Measurements from ENCODE around the gene MACC1.

MACC1 gene, protein sequence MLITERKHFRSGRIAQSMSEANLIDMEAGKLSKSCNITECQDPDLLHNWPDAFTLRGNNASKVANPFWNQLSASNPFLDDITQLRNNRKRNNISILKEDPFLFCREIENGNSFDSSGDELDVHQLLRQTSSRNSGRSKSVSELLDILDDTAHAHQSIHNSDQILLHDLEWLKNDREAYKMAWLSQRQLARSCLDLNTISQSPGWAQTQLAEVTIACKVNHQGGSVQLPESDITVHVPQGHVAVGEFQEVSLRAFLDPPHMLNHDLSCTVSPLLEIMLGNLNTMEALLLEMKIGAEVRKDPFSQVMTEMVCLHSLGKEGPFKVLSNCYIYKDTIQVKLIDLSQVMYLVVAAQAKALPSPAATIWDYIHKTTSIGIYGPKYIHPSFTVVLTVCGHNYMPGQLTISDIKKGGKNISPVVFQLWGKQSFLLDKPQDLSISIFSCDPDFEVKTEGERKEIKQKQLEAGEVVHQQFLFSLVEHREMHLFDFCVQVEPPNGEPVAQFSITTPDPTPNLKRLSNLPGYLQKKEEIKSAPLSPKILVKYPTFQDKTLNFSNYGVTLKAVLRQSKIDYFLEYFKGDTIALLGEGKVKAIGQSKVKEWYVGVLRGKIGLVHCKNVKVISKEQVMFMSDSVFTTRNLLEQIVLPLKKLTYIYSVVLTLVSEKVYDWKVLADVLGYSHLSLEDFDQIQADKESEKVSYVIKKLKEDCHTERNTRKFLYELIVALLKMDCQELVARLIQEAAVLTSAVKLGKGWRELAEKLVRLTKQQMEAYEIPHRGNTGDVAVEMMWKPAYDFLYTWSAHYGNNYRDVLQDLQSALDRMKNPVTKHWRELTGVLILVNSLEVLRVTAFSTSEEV

GRCh38 chr7:20217193-20217948 is at the start of gene MACC1:
TSS of gene MACC1 (minus strand) at chr7:20217384. CDS start at chr7:20161862, 55,522 bp downstream.
- in situ Hi-C loops (cut with HindIII; ENCODE audit: low sequenced_read_pairs), result no loop called here

GRCh38 chr7:20264623-20265022 is 47.4 kb upstream of the MACC1 start:
- in situ Hi-C loops (cut with HindIII; ENCODE audit: low sequenced_read_pairs), result no loop called here

DNA sequence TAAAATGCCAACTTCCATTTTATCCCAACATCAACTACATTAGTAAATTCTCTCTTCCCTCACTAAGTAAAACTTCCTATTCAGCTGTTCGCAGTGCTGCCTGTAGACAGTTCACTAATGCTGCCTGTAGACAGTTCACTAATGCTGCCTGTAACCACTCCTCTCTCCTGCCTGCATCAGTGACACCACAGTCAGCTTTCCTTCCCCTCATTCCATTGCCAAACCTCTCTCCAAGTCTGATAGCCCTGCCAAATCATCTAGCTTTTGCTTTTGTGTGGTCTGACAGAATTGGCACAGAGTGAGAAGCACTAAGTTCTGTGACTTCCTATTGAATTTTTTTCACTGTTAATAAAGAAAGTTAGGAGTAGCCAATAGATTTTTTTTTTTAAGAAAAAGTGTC is 43.0 kb upstream of the MACC1 start:
- in situ Hi-C loops (cut with HindIII; ENCODE audit: low sequenced_read_pairs), result no loop called here

DNA sequence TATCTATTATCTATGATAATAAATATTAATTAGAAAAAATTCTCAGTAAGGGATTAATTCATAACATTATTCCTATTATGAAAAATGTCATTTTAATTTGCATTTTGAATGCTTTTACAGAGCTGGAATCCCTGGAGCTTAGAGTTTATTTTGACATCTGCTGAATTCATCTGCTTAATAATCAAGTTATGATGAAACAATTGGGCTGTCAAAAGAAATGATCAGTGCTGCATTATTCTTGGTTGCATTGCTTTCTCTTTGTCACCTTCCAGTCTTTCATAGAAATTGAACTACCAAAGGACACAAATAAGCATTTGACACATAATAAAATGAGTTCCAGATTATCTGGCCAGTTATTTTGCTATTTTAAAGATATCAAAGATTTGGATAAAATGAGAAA is 40.0 kb upstream of the MACC1 start:
- in situ Hi-C loops (cut with HindIII; ENCODE audit: low sequenced_read_pairs), result no loop called here

DNA sequence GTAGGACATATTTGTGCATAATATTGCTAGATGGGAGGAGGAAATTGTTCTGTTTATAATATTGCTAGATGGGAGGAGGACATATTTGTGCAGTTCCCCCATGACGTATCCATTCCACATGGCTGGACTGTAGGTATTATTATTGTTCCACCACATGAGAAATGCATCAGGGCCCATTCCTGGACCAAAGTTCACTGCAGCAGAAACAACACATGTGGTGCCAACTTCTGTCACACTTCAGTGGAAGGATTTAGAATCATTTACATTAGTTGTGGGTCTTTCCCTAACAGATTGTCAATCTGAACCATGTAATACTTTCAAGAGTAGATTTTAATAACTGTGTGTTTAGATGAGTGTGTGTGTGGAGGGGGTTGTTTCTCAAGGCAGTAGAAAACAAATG is 32.7 kb upstream of the MACC1 start:
- in situ Hi-C loops (cut with HindIII; ENCODE audit: low sequenced_read_pairs), result loop anchor here (5.0 kb wide), 1 partner anchor 72 kb away; no protein-coding TSS in a partner anchor

GRCh38 chr7:20249376-20249775 is 32.2 kb upstream of the MACC1 start:
- in situ Hi-C loops (cut with HindIII; ENCODE audit: low sequenced_read_pairs), result no loop called here

- in situ Hi-C loops (cut with HindIII; ENCODE audit: low sequenced_read_pairs), result no loop called here
Measured at GRCh38 chr7:20246236-20246635, 29.1 kb upstream of the MACC1 start.

DNA sequence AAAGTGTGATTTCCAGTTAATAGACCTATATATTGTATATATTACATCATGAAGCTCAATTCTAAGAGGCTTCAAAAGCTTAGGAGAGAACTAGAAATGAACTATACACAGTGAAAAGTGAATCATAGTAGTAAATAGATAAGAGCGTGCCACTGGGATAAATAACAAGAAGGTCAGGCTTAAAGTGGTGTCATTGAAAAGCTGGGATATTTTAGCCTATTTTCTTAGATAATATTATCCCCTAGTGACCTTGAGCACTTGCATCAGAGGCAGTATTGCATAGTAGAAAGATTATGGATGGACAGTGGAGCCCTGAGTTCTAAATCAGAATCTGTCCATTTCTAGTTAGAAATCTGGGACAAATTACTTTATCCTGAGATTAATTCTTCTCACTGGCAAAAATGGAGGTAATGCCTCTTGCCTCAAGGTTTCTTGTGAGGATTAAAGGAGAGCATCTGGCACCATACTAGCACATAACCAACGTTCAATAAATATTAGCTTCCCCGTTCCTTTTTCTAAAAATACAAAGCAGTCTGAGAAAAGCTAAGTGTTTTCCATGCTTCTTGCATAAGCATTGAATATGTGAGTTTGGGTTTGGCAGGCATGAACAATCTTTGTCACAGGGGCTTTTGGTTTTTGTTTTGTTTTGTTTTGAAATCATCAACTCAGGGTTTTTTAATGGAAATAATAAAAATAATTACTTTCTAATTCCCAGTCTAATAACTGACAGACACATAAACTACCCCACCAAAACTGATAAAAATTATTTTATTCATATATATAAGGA is 27.3 kb upstream of the MACC1 start:
- in situ Hi-C loops (cut with HindIII; ENCODE audit: low sequenced_read_pairs), result no loop called here

DNA sequence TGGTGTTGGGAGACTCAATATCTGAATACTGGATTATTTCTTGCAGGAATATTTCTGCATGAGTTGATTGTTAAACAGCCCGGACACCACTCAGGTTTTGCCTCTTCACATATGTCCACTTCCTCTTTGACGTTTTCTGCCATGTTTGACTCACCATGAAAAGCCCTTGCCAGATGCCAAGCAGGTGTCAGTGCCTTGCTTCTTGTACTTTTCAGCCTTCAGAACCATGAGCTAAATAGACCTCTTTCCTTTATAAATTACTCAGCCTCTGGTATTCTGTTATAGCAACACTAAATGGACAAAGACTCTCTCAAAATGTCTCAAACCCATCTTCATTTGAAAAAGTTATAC is 24.7 kb upstream of the MACC1 start:
- in situ Hi-C loops (cut with HindIII; ENCODE audit: low sequenced_read_pairs), result no loop called here

- in situ Hi-C loops (cut with HindIII; ENCODE audit: low sequenced_read_pairs), result no loop called here
Measured at GRCh38 chr7:20241194-20241910, 24.2 kb upstream of the MACC1 start.

- in situ Hi-C loops (cut with HindIII; ENCODE audit: low sequenced_read_pairs), result no loop called here
Measured at GRCh38 chr7:20240080-20240926, 23.1 kb upstream of the MACC1 start.

DNA sequence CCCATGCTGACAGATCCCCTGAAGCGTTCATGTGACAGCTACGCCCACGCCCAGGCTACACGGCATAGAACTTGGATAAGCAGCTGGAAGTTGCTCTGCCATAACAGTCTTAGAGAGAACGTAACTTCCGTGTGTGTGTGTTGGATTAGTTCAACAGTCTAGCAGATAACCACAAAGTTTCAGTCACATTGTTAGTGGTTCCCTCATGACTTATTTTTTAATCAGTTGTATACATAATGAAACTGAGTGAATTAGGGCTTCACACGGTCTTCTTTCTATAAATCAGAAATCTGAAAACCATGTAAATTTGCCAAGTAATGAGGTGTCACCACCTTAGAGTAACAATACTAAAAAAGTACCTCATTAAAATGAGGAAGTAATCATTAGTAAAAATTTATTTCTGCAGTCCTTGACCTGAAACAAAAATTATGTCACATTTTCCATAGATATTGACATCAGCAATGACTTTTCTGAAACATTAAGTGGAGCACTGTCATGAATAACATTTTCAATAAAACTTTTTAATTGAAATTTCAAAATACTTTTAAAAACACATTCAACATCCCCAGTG is 21.7 kb upstream of the MACC1 start:
- in situ Hi-C loops (cut with HindIII; ENCODE audit: low sequenced_read_pairs), result no loop called here

DNA sequence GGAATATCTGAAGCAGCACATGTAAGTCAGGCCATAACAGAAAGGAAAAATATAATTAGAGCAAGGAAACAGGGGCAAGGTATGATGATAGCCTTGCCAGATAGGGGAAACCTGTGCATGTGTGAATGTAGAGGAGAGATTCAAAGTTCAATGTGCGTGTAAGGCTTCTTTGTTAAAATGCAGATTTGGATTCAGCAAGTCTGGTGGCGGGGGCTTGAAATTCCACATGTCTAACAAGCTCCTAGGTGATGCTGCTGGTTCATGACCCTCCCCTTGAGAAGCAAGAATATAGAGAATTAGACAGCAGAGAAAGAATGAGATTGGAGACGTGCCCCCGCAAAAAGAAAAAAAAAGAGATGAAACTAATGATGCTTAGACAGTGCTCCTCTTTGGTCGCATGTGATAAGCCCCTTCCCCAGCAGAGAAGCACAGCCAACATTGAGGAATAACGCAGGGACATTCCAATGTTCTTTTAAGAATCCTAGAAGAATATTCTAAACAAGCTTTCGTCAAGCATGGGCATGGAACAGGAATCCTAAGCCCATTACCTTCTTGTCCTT is 21.1 kb upstream of the MACC1 start:
- in situ Hi-C loops (cut with HindIII; ENCODE audit: low sequenced_read_pairs), result no loop called here

DNA sequence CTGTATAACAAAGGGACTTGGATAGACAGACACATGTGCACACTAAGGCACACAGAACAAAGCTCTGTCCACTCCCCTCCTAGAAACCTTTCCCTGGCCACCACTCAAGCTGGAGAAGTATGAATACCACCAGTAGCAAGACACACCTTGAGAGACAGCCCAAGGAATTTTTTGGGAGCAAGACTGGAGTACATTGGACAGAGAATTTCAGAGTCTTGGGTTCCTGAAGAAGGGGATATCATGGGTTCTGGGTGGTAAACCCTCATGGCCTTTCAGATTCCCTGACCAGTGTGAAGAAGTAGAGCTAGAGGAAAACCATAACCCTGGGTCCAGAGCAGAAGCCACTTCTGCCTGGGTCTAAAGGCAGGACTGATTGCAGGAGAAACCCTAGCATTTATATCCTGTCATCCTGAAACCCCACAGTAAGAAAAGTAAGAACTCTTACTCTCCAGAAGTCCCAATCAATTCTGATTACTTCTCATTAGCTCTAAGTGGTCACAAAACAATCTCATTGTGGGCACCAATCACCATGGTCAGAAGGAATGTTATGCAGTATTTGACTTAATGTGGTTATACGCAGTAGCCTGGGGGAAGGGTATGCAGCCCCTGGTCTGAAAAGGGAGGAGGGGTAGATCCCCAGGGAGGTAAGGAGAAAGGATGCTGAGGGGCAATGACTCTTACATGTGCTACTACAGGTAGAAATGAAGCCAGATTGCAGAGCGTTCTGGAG is 20.4 kb upstream of the MACC1 start:
- in situ Hi-C loops (cut with HindIII; ENCODE audit: low sequenced_read_pairs), result no loop called here

DNA sequence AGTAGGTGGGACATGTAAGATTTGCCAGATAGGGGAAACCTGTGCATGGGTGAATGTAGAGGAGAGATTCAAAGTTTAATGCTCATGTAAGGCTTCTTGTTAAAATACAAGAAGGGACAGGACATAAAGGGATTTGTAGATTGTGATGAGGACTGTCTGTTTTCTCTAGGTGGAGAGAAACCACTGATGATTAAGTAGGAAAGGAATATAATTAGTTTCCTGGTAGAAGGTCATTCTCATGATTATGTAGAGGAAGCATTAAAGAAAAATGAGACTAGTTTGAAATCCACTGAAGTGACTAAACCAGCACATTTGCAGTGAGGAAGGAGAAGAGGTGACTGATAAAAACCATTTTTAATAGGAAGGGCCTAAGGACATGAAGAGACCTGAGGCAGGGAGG is 19.6 kb upstream of the MACC1 start:
- in situ Hi-C loops (cut with HindIII; ENCODE audit: low sequenced_read_pairs), result no loop called here

GRCh38 chr7:20236043-20236442 is 18.9 kb upstream of the MACC1 start:
- in situ Hi-C loops (cut with HindIII; ENCODE audit: low sequenced_read_pairs), result no loop called here

DNA sequence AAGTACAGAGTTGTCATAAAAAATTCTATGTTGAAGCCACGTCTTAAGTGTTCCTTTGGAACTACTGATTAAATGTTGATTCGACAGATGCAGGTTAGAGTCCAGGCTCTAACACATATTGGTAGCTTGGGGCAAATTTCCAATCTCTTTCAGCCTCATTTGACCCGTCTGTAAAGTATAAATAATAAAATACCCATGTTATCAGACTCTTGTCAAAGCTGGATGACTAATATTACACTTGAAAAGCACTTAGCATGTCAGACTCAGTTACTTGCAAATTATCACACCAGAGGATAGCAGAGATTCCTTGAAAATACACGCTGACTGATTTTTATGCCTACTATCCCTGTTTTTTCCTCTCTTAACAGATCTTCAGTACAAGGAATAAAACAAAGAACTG is 18.1 kb upstream of the MACC1 start:
- in situ Hi-C loops (cut with HindIII; ENCODE audit: low sequenced_read_pairs), result no loop called here

DNA sequence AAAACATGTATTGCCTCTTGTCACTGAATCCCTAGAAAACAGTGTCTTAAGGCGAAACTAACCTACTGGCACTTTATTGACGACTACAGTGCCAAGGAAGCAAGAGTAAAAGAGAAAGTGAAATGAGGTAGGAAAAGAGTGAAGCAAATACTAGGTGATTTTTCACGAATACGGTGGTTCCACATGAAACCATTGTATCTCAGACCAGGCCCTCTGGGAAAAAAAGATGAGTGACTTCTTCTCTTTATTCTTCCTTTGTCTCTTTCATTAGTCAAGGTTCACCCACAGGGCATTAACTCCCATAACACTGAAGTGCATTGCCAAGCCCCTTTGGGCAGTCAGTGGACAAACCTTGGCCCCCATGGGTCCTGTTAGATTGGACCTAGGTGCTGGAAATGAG is 16.2 kb upstream of the MACC1 start:
- in situ Hi-C loops (cut with HindIII; ENCODE audit: low sequenced_read_pairs), result no loop called here
